Pancreas (tissue), 10 donors: ENCODE measurements around the gene MMAB. TPM values are rescaled to one million over a fixed set of nuclear protein-coding genes. Genes with fewer than 3 reads are reported as not detected.

Experiments used
- ATAC-seq, 4 donors: fragments of 200-7000 bp; cut with Tn5 transposase; one replicate each; pipeline versions ENCODE4 v1.8.0 to v1.9.1; 2020; ENCODE audit warnings: mild to moderate bottlenecking in 4 of 4, moderate library complexity in 4 of 4
- DNase-seq, 6 donors: peaks; one replicate each; pipeline ENCODE4 v3.0.0-alpha.2; 2020
- FAIRE-seq: peaks from 2 replicates; lab custom pipeline; 2012; peaks lifted over from hg19 to GRCh38; lab: Jason Lieb, UNC
- H3K27ac ChIP-seq, 4 donors: fragments of 200-600 bp; sonication (generic); 1 replicate in 3 of 4; 2 replicates in 1 of 4; pipeline versions ENCODE4 v1.5.0 to v1.8.0; 2020
- H3K27me3 ChIP-seq, 4 donors: fragments of 200-600 bp; one replicate each; pipeline ENCODE4 v1.8.0; 2021
- H3K36me3 ChIP-seq, 3 donors: fragments of 200-600 bp; sonication (generic) in 1 of 3; one replicate each; pipeline versions ENCODE4 v1.5.0 to v1.8.0; 2020 to 2021
- H3K4me1 ChIP-seq, 3 donors: fragments of 200-600 bp; one replicate each; pipeline ENCODE4 v1.8.0; 2021
- H3K4me3 ChIP-seq, 4 donors: fragments of 200-600 bp; sonication (generic) in 2 of 4; one replicate each; pipeline versions ENCODE4 v1.5.0 to v1.8.0; 2020 to 2021
- H3K9me3 ChIP-seq, 4 donors: fragments of 200-600 bp; one replicate each; pipeline ENCODE4 v1.8.0; 2021
- WGBS, 2 donors: extraction: QIAGEN DNeasy Blood & Tissue Kit; methylation state at CpG; one replicate each; pipeline ENCODE4 v1.1.7; 2013; 5-methylcytosine and 5-hydroxymethylcytosine counted together
- intact Hi-C, 3 donors: fragments of 100-400 bp; cut with DNase I; formaldehyde crosslinking; loops; one replicate each; pipeline versions ENCODE4 v1.11.1 to v1.14.2; 2022
- polyA plus RNA-seq, 2 donors: library from polyadenylated mRNA; stranded (reverse); fragments of 200-250 nt; gene quantifications; one replicate each; pipeline ENCODE4 v1.2.3, GENCODE V29; 2013
- total RNA-seq, 6 donors: library from RNA; stranded (reverse); fragmentation: NEBNext Ultra II Directional in 4 of 6; extraction: Animal tissue kit (Norgen Biotek cat#: 25700) in 4 of 6; gene quantifications; one replicate each; pipeline versions ENCODE4 v1.2.1 to v1.2.4, GENCODE V29; 2021 to 2023
- TF ChIP-seq, protein P1 (sequence below), 4 donors: fragments of 200-600 bp; sonication (generic) in 3 of 4; IDR thresholded peaks; one replicate each; pipeline versions ENCODE4 v1.5.0 to v1.8.0; 2021; ENCODE audit warnings: antibody characterized with exemption in 4 of 4
- donor health status: healthy with polysubstance abuse.
- donor health status: DM: no; HTN: no; CAD: no; lungs with moderate emphysema.
- donor health status: DM: no; HTN: no; CAD: no.
- donor health status: control.
- donor health status: control.
- donor health status: Bipolar disorder and iron deficiency.
- donor health status: DM: yes; HTN: yes; CAD: no.
- donor health status: DM: no; HTN: no; CAD: no.
- donor health status: DM: no; HTN: no; CAD: no.
- donor health status: DM: yes; HTN: yes; CAD: no.

Gene MMAB
- total and polyA plus RNA-seq, 8 donors: 15.6 to 40.6 (median 21.0) TPM

DNA sequence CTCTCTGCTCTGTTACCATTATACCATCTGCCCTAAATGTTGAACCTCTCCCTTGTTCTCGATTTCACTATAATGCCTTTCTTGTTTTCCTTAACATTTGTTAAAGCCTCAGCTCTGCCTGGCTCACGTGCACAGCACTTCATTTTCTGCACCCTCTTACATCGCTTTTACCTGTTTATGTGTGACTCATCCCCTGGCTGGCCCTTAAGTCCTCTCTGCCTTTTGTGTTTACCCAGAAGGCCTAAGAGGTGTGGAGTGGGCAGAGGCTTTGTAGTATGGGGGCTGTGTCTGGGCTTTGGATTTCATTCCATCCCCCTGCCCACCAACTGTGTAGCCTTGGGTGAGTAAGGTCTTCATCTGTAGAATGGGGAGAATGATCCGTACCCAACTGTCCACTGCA, 59.3 kb downstream of the MMAB start:
- Histone ChIP-seq H3K9me3 (no peaks in the 10 kb centered on the region), H3K4me3 (no peak overlapping the region), H3K36me3 (peaks cover 0 to 62% (median 15%) of the 10 kb centered on the region in 3 donors), H3K4me1 (no peaks in the 10 kb centered on the region), H3K27me3 (no peaks in the 10 kb centered on the region), H3K27ac (no peak overlapping the region)
- DNase-seq (no peak), FAIRE-seq (no peak), ATAC-seq (no peak)
- TF ChIP-seq, protein P1, sequence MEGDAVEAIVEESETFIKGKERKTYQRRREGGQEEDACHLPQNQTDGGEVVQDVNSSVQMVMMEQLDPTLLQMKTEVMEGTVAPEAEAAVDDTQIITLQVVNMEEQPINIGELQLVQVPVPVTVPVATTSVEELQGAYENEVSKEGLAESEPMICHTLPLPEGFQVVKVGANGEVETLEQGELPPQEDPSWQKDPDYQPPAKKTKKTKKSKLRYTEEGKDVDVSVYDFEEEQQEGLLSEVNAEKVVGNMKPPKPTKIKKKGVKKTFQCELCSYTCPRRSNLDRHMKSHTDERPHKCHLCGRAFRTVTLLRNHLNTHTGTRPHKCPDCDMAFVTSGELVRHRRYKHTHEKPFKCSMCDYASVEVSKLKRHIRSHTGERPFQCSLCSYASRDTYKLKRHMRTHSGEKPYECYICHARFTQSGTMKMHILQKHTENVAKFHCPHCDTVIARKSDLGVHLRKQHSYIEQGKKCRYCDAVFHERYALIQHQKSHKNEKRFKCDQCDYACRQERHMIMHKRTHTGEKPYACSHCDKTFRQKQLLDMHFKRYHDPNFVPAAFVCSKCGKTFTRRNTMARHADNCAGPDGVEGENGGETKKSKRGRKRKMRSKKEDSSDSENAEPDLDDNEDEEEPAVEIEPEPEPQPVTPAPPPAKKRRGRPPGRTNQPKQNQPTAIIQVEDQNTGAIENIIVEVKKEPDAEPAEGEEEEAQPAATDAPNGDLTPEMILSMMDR (IDR thresholded peaks at IDR 0.05): no peak
- WGBS, 2 donors: 89 to 95% methylated on average over 4 of the region's 4 CpGs
- intact Hi-C loops: loop anchor here in 1 of 3 donors (10.0 kb wide), 1 partner anchor 271 kb away; no protein-coding TSS in a partner anchor

DNA sequence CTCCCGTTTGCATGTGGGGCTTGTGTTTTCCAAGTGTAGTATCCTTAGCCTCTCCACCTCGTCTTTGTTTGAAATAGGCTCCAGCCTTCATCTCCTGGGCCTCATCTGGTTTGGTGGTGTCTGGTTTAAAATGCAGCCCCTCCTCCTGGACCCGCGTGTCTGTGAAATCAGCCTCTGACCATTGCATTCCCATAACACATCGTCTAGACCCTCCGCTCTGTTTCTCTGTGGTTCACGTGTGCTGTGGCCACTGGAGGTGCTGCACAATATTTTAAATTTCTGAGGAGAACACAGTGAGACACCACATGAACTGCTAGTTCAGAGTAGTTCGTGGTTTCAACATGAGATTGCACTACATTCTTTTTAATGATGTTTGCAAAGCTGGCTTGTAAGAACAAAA, 60.3 kb downstream of the MMAB start:
- Histone ChIP-seq H3K4me3 (no peak overlapping the region), H3K9me3 (no peaks in the 10 kb centered on the region), H3K4me1 (no peaks in the 10 kb centered on the region), H3K27ac (no peak overlapping the region), H3K27me3 (no peaks in the 10 kb centered on the region), H3K36me3 (peaks cover 0 to 72% (median 16%) of the 10 kb centered on the region in 3 donors)
- ATAC-seq (no peak), DNase-seq (no peak), FAIRE-seq (no peak)
- TF ChIP-seq, protein P1 (IDR thresholded peaks at IDR 0.05): no peak
- intact Hi-C loops: loop anchor here in 1 of 3 donors (10.0 kb wide), 1 partner anchor 272 kb away; no protein-coding TSS in a partner anchor
- 79 to 82% methylated on average over 8 of the region's 8 CpGs for WGBS, 2 donors

DNA sequence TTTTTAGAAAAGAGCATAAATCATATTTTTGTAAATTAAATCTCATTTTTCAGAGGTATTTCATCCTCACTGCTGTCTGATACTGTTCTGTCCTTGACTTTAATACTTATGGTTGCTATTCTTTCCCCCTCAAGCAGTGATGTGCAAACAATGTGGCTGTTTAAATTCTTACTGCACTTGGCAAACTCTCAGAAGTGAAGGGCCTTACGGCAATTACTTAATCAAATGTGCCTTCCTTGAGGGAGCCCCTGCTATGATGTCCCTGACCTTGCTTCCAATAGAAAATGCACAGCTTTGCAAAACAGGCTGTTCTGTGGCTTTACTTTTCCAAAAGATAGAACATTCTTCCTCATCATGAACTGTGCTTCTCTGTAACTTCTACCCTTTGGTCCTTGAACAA, 60.7 kb downstream of the MMAB start:
- FAIRE-seq (no peak), DNase-seq (no peak), ATAC-seq (no peak)
- no peaks in the 10 kb centered on the region for H3K9me3 ChIP-seq
- TF ChIP-seq, protein P1 (IDR thresholded peaks at IDR 0.05): no peak
- no peaks in the 10 kb centered on the region for H3K4me1 ChIP-seq
- H3K27ac ChIP-seq: no peak overlapping the region
- no peaks in the 10 kb centered on the region for H3K27me3 ChIP-seq
- peaks cover 0 to 75% (median 21%) of the 10 kb centered on the region in 3 donors for H3K36me3 ChIP-seq
- intact Hi-C loops: loop anchor here in 1 of 3 donors (10.0 kb wide), 1 partner anchor 272 kb away; no protein-coding TSS in a partner anchor
- no peak overlapping the region for H3K4me3 ChIP-seq
- WGBS, 2 donors: 84 to 87% methylated on average over 1 of the region's 1 CpG

DNA sequence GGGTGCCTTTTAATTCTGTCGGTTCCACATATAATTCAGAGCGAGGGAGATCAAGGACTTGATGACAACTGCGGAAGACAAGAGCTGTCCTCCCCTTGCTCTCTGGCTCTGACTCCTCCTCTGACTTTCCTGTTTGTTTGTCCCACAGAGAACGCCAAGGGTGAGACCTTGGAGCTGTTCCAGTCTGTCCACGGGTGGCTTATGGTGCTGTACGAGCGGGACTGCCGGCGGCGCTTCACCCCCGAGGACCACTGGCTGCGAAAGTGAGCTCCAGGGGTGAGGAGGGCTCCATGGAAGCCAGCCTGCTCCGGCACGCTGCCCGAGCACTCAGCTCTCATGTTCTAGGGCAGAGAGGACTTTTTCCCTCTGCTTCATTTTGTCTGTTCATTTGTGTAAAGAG, 63.1 kb downstream of the MMAB start:
- DNase-seq: no peak
- TF ChIP-seq, protein P1 (IDR thresholded peaks at IDR 0.05): no peak
- no peak for FAIRE-seq
- ATAC-seq: no peak
- WGBS, 2 donors: 86 to 89% methylated on average over 15 of the region's 15 CpGs
- Histone ChIP-seq H3K9me3 (no peaks in the 10 kb centered on the region), H3K4me3 (no peak overlapping the region), H3K36me3 (peaks cover 6 to 82% (median 26%) of the 10 kb centered on the region in 3 donors), H3K27ac (no peak overlapping the region), H3K4me1 (no peaks in the 10 kb centered on the region), H3K27me3 (no peaks in the 10 kb centered on the region)
- intact Hi-C loops: loop anchor here in 1 of 3 donors (10.0 kb wide), 1 partner anchor 275 kb away; no protein-coding TSS in a partner anchor

DNA sequence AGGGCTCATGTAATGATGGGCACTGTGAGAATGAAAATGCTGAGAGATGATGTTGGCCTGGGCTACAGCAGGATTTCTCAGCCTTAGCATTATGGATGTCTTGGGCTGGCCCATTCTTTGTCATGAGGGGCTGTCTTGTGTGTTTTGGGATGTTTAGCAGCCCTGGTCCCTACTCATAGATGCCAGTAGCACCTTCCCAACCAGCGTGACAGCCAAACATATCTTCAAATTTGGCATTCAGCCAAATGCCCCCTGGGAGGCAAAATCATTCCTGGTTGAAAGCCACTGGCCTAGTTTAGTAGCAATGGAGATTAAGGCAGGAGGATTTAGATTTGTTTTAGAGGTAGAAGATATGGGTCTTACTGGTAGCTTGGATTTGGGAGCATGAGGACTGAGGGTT, 69.2 kb downstream of the MMAB start:
- H3K4me3 ChIP-seq: no peak overlapping the region
- no peaks in the 10 kb centered on the region for H3K4me1 ChIP-seq
- peaks cover 20 to 95% (median 30%) of the 10 kb centered on the region in 3 donors for H3K36me3 ChIP-seq
- no peaks in the 10 kb centered on the region for H3K9me3 ChIP-seq
- no peak overlapping the region for H3K27ac ChIP-seq
- WGBS, 2 donors: 53 to 54% methylated on average over 1 of the region's 1 CpG
- DNase-seq (no peak), ATAC-seq (no peak), FAIRE-seq (no peak)
- TF ChIP-seq, protein P1 (IDR thresholded peaks at IDR 0.05): no peak
- intact Hi-C loops: no loop called here
- no peaks in the 10 kb centered on the region for H3K27me3 ChIP-seq
